Naive thymus-derived CD4-positive, alpha-beta T cell (primary cell): ENCODE measurements around the gene EFR3B. TPM values are rescaled to one million over a fixed set of nuclear protein-coding genes. Genes with fewer than 3 reads are reported as not detected.

Source experiments
- ATAC-seq: fragments of 150-1000 bp; cut with Tn5 transposase; 2 replicates; pipeline ENCODE4 v1.10.0; 2021; ENCODE audit warnings: mild to moderate bottlenecking, moderate library complexity
- CTCF ChIA-PET: fragments of 350-600 bp; sonication (Branson Sonifier 250); formaldehyde crosslinking; loops from one replicate; lab custom pipeline; 2021; ENCODE audit warnings: antibody characterized with exemption; lab: Charles Lee
- POLR2A ChIA-PET: fragments of 350-600 bp; sonication (Branson Sonifier 250); formaldehyde crosslinking; loops from one replicate; lab custom pipeline; 2021; ENCODE audit warnings: antibody characterized with exemption, inconsistent platforms; lab: Charles Lee
- DNase-seq, 9 donors: peaks; one replicate each; pipeline versions ENCODE4 v3.0.0 to v3.0.0-alpha.2; 2020 to 2022; ENCODE audit warnings: mixed read lengths in 1 of 9
- H3K27ac ChIP-seq: one replicate; pipeline ENCODE4 v1.7.0; 2013; ENCODE audit warnings: mild to moderate bottlenecking, low read depth, low read length, moderate library complexity
- H3K27me3 ChIP-seq, 2 donors: one replicate each; pipeline ENCODE4 v1.7.0; 2013; ENCODE audit warnings: low read length in 2 of 2, mild to moderate bottlenecking in 2 of 2, moderate library complexity in 2 of 2; ENCODE audit not compliant: control insufficient read depth in 2 of 2, insufficient read depth in 2 of 2
- H3K36me3 ChIP-seq, 3 experiments: 1 replicate in 2 of 3; 2 replicates in 1 of 3; pipeline ENCODE4 v1.7.0; 2013; ENCODE audit warnings: low read length in 3 of 3, mild to moderate bottlenecking in 3 of 3, moderate library complexity in 1 of 3; ENCODE audit not compliant: insufficient read depth in 3 of 3, control insufficient read depth in 2 of 3
- H3K4me1 ChIP-seq, 2 donors: one replicate each; pipeline ENCODE4 v1.7.0; 2013; ENCODE audit warnings: low read length in 2 of 2, mild to moderate bottlenecking in 2 of 2, moderate library complexity in 1 of 2; ENCODE audit not compliant: control insufficient read depth in 2 of 2, insufficient read depth in 2 of 2
- H3K4me3 ChIP-seq: 2 replicates; pipeline ENCODE4 v1.7.0; 2013; ENCODE audit warnings: mild to moderate bottlenecking, low read length
- H3K9me3 ChIP-seq, 3 experiments: 1 replicate in 2 of 3; 2 replicates in 1 of 3; pipeline ENCODE4 v1.7.0; 2013; ENCODE audit warnings: low read length in 3 of 3; ENCODE audit not compliant: control insufficient read depth in 2 of 3
- H3K27ac Mint-ChIP-seq, 9 donors: one replicate each; pipeline ENCODE4 v1.8.0; 2020 to 2022; ENCODE audit warnings: mixed read lengths in 9 of 9, mild to moderate bottlenecking in 8 of 9, moderate library complexity in 5 of 9, inconsistent platforms in 2 of 9
- H3K27me3 Mint-ChIP-seq, 5 donors: one replicate each; pipeline ENCODE4 v1.8.0; 2021 to 2022; ENCODE audit warnings: mixed read lengths in 5 of 5, mild to moderate bottlenecking in 1 of 5
- H3K36me3 Mint-ChIP-seq, 5 donors: one replicate each; pipeline ENCODE4 v1.8.0; 2020 to 2022; ENCODE audit warnings: mixed read lengths in 5 of 5, mild to moderate bottlenecking in 3 of 5, inconsistent platforms in 1 of 5
- H3K4me1 Mint-ChIP-seq, 7 donors: one replicate each; pipeline ENCODE4 v1.8.0; 2020 to 2022; ENCODE audit warnings: mixed read lengths in 7 of 7, mild to moderate bottlenecking in 3 of 7, inconsistent platforms in 1 of 7
- H3K4me3 Mint-ChIP-seq, 10 donors: one replicate each; pipeline ENCODE4 v1.8.0; 2020 to 2022; ENCODE audit warnings: mild to moderate bottlenecking in 10 of 10, mixed read lengths in 10 of 10, moderate library complexity in 6 of 10, inconsistent platforms in 2 of 10
- H3K9me3 Mint-ChIP-seq, 11 donors: one replicate each; pipeline ENCODE4 v1.8.0; 2020 to 2022; ENCODE audit warnings: mixed read lengths in 11 of 11, mild to moderate bottlenecking in 4 of 11, inconsistent platforms in 1 of 11, moderate library complexity in 1 of 11
- intact Hi-C, 2 donors: fragments of 100-400 bp; cut with micrococcal nuclease; formaldehyde crosslinking; loops; one replicate each; pipeline ENCODE4 v1.15.1; 2023
- polyA plus RNA-seq, 2 donors: library from polyadenylated mRNA; unstranded; fragments of 300-500 nt; fragmentation: Illumina TruSeq; gene quantifications; one replicate each; pipeline ENCODE4 v1.2.3, GENCODE V29; 2021
- total RNA-seq, 6 experiments: library from RNA in 5 of 6; stranded (reverse) in 5 of 6; gene quantifications; 1 replicate in 5 of 6; 2 replicates in 1 of 6; pipeline ENCODE4 v1.2.3 and lab custom pipeline; 2021 to 2026

EFR3B gene
- total and polyA plus RNA-seq, 7 experiments from 2014 or later = 0.05 to 0.10 (median 0.08) TPM; not detected in 3

DNA sequence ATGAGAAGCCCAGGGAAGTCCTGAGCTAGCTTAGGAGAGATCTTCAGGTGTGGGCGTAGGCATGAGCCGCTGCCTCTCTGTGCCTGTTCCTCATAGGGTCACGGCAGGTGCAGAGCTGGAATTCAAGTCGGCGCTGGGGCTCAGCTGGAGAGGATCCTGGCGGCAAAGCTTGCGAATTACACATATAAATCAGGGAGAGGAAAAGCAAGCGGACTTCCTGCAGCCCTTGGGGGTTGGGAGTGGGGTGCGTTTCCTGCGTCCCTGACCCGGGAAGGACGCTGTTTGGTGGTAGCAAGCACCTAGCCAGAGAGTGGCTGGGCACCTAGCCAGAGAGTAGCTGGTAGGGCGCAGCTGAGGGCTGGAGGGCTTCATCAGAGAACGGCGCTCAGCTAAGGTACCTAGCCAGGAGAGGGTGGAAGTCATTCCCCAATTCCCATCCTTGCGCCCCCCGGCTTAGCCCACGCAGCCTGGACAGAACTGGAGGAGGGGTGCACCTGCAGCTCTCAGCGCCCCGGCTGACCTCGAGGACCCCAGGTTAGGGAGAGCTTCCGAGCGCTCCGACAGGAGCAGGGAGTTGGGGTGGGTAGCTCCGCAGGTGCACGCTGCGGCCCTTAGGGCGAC, 459 bp upstream of the EFR3B start:
- ChIA-PET CTCF (no interaction called here), POLR2A (interaction anchor here (0.6 kb wide), 1 partner anchor 878 kb away, joined by 3 read pairs; no protein-coding TSS in a partner anchor)
- intact Hi-C loops = loop anchor here (1.0 to 10.0 kb wide), 8 partner anchors 69 to 631 kb away; partner anchors contain the start of genes ADCY3 (in 1 of the 2), DTNB (in 1 of the 2) and NCOA1 (in 1 of the 2)
- Histone ChIP-seq H3K4me1 (peaks cover 13 to 17% of the 10 kb centered on the region in 2 donors), H3K27me3 (peaks cover 7 to 8% of the 10 kb centered on the region in 2 donors), H3K36me3 (no peaks in the 10 kb centered on the region), H3K27ac (no peak overlapping the region), H3K4me3 (peak overlapping the region; percentile 73), H3K9me3 (no peaks in the 10 kb centered on the region)
- peak overlapping the region; percentile 78 to 90 (median 88) for H3K4me3 Mint-ChIP-seq
- no peaks in the 10 kb centered on the region for H3K36me3 Mint-ChIP-seq
- H3K27ac Mint-ChIP-seq = peak overlapping the region in 5 of 9 donors; percentile 8 to 88 (median 63)
- H3K9me3 Mint-ChIP-seq = peaks cover 0 to 2% (median 0%) of the 10 kb centered on the region in 11 donors
- peak in 6 of 9 donors; percentile 7 to 39 (median 24) for DNase-seq
- ATAC-seq = peak; percentile 1
- peaks cover 18 to 30% (median 20%) of the 10 kb centered on the region in 7 donors for H3K4me1 Mint-ChIP-seq
- H3K27me3 Mint-ChIP-seq = peaks cover 30 to 57% (median 32%) of the 10 kb centered on the region in 5 donors

DNA sequence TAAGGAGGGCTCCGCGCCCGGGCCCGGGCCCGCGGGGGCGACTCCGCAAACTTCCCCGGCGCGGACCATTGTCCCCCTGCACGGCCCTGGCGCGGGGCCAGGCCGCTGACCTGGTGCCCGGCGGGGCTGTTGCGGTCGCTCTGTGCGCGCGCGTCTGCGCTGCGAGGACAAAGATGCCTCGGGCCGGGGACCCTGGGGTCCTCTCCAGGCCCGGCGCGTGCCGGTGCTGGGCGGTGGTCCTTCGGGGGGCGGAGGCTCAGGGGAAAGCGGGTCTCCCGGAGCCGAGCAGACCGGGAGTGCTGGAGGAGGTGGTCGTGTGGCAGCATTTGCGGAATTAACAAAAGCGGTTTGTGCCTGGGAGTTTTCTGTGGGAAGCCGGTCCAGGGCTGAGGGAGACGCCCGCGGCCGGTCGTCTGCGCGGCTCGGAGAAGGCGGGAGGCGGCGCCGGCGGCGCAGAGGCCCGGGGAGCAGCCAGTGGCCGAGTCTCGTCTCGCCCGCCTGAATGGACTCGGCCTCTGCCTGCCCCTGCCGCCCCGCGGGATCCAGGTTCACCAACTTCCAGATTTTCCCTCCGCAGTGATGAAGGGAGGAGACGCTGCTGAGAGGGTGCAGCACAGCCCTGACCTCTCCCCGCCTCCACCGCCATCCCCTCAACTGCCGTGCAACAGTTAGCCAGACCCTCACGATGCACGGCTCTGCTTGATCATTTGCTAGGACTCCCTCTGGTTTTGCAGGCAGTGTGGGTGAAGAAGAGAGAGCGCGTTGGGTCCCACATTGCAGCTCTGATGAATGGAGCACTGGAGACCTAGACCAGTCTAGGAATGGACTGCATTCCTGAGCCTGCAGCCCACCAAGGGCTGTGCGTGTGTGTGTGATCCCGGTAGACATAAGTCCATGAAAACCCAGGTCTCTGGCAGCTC, 705 bp downstream of the EFR3B start:
- H3K27ac ChIP-seq = peak overlapping the region; percentile 18
- Mint-ChIP-seq H3K4me3 (peak overlapping the region; percentile 69 to 91 (median 88)), H3K9me3 (peaks cover 0 to 2% (median 0%) of the 10 kb centered on the region in 11 donors), H3K27me3 (peaks cover 37 to 60% (median 41%) of the 10 kb centered on the region in 5 donors), H3K36me3 (no peaks in the 10 kb centered on the region), H3K4me1 (peaks cover 18 to 30% (median 20%) of the 10 kb centered on the region in 7 donors), H3K27ac (peak overlapping the region in 4 of 9 donors; percentile 2 to 56 (median 39))
- intact Hi-C loops = loop anchor here (1.0 to 10.0 kb wide), 12 partner anchors 71 to 966 kb away; partner anchors contain the start of genes CENPO (in 2 of the 2), PTRHD1 (in 2 of the 2), ADCY3 (in 1 of the 2) and DNAJC27 (in 1 of the 2)
- ATAC-seq (no peak), DNase-seq (peak in 7 of 9 donors; percentile 5 to 26 (median 9))
- ChIA-PET POLR2A (no interaction called here), CTCF (no interaction called here)
- H3K27me3 ChIP-seq = peaks cover 7 to 8% of the 10 kb centered on the region in 2 donors
- peak overlapping the region; percentile 56 for H3K4me3 ChIP-seq
- H3K9me3 ChIP-seq = no peaks in the 10 kb centered on the region
- H3K4me1 ChIP-seq = peaks cover 13 to 17% of the 10 kb centered on the region in 2 donors
- H3K36me3 ChIP-seq = no peaks in the 10 kb centered on the region

DNA sequence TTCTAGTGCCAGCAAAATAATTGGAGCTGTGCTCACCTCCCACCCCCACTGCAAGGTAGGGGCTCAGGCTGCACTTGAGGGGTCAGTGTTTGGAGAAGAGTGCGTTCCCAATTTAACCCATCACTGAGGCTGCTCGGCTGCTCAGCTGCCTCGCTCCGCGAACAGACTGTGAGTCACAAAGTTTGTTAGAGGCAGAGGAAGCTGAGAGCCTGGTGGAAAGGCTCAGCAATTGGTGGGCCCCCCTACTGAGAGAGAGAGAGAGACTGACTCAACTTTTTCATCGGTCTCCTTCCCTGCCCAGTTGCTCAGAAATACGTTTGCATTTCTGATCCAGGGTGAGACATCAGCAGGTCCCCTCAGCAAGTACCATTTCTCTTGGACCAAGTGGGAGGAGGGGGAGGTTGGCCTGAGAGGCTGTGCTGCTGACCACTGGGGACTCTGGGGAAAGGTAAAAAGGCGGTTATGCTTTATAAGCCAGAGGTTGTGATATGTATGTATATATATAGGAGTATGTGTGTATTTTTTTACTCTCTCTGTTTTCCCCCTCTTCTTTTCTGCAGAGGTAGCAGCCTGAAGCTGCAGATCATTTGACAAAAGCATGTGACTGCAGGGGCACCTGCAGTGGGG, 1.5 kb downstream of the EFR3B start:
- H3K27me3 Mint-ChIP-seq = peaks cover 37 to 61% (median 41%) of the 10 kb centered on the region in 5 donors
- ChIA-PET CTCF (no interaction called here), POLR2A (no interaction called here)
- peaks cover 7 to 8% of the 10 kb centered on the region in 2 donors for H3K27me3 ChIP-seq
- peak in 4 of 9 donors; percentile 2 to 32 (median 16) for DNase-seq
- no peaks in the 10 kb centered on the region for H3K9me3 ChIP-seq
- intact Hi-C loops = loop anchor here (2.0 to 10.0 kb wide), 9 partner anchors 85 to 683 kb away; partner anchors contain the start of genes ADCY3 (in 1 of the 2), CENPO (in 1 of the 2), DTNB (in 1 of the 2) and ITSN2 (in 1 of the 2)
- peak overlapping the region in 3 of 9 donors; percentile 2 to 46 (median 32) for H3K27ac Mint-ChIP-seq
- no peak for ATAC-seq
- H3K9me3 Mint-ChIP-seq = peaks cover 0 to 2% (median 0%) of the 10 kb centered on the region in 11 donors
- H3K4me1 ChIP-seq = peaks cover 13 to 17% of the 10 kb centered on the region in 2 donors
- H3K4me1 Mint-ChIP-seq = peaks cover 18 to 30% (median 20%) of the 10 kb centered on the region in 7 donors
- no peak overlapping the region for H3K27ac ChIP-seq
- peak overlapping the region; percentile 69 to 91 (median 88) for H3K4me3 Mint-ChIP-seq
- H3K4me3 ChIP-seq = peak overlapping the region; percentile 56
- H3K36me3 Mint-ChIP-seq = no peaks in the 10 kb centered on the region
- no peaks in the 10 kb centered on the region for H3K36me3 ChIP-seq

DNA sequence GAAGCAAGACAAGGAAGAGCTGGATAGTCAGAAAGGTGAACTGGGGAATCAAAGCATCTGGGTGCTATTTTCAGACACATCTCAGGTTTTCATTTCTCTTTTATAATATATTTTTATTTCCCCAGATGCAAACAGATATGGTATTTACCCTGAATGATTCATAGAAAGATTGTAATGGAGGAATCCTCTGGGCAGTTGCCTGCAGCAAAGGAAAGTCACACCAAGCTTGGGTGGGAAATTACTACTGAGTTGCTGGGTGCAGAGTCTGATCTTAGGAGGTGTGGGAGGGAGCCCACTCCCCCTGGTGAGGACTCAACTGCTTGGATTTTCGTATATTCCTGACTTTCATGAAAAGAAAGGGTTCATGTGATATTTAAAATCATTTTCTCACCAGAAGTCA, 2.1 kb downstream of the EFR3B start:
- Histone ChIP-seq H3K9me3 (no peaks in the 10 kb centered on the region), H3K4me1 (peaks cover 13 to 17% of the 10 kb centered on the region in 2 donors), H3K36me3 (no peaks in the 10 kb centered on the region), H3K27ac (no peak overlapping the region), H3K27me3 (peaks cover 7 to 8% of the 10 kb centered on the region in 2 donors), H3K4me3 (no peak overlapping the region)
- H3K27ac Mint-ChIP-seq = no peak overlapping the region
- H3K36me3 Mint-ChIP-seq = no peaks in the 10 kb centered on the region
- H3K27me3 Mint-ChIP-seq = peaks cover 42 to 64% (median 47%) of the 10 kb centered on the region in 5 donors
- POLR2A ChIA-PET = no interaction called here
- H3K4me3 Mint-ChIP-seq = peak overlapping the region in 6 of 10 donors; percentile 9 to 88 (median 42)
- CTCF ChIA-PET = no interaction called here
- peaks cover 18 to 30% (median 20%) of the 10 kb centered on the region in 7 donors for H3K4me1 Mint-ChIP-seq
- H3K9me3 Mint-ChIP-seq = peaks cover 0 to 2% (median 0%) of the 10 kb centered on the region in 11 donors
- no peak for ATAC-seq
- no peak for DNase-seq
- intact Hi-C loops = loop anchor here (5.0 to 10.0 kb wide), 6 partner anchors 117 to 628 kb away; partner anchors contain the start of genes ADCY3 (in 1 of the 2), DTNB (in 1 of the 2) and NCOA1 (in 1 of the 2)

DNA sequence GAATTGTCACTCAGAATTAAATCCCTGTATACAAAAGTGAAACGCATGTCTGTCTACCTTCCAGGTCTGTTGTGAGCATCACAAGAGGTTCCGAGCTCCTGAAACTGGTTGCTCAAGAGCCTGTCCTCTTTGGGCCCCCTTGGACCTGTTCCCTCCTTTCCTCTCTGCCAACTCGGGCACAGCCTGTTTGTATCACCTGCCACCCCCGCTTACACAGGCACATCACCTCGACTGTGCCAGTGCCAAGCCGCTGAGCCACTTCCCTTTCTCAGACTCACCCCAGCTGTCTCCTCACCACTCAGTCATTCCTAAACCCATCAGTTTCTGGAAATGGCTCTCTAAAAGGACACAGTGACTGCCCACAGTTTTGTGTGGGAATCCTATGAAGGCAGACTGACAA, 3.1 kb downstream of the EFR3B start:
- Mint-ChIP-seq H3K9me3 (peaks cover 0 to 2% (median 0%) of the 10 kb centered on the region in 11 donors), H3K27ac (peak overlapping the region in 1 of 9 donors; percentile 10), H3K4me1 (peaks cover 18 to 30% (median 20%) of the 10 kb centered on the region in 7 donors), H3K36me3 (no peaks in the 10 kb centered on the region), H3K4me3 (peak overlapping the region in 3 of 10 donors; percentile 1 to 22 (median 14)), H3K27me3 (peaks cover 51 to 67% (median 53%) of the 10 kb centered on the region in 5 donors)
- intact Hi-C loops = loop anchor here (5.0 to 10.0 kb wide), 6 partner anchors 118 to 627 kb away; partner anchors contain the start of genes ADCY3 (in 1 of the 2), DTNB (in 1 of the 2) and NCOA1 (in 1 of the 2)
- H3K27ac ChIP-seq = no peak overlapping the region
- no peak for DNase-seq
- H3K27me3 ChIP-seq = peaks cover 7 to 8% of the 10 kb centered on the region in 2 donors
- ATAC-seq = no peak
- POLR2A ChIA-PET = interaction anchor here (0.6 kb wide), 1 partner anchor 30 kb away, joined by 6 read pairs; no protein-coding TSS in a partner anchor
- H3K9me3 ChIP-seq = no peaks in the 10 kb centered on the region
- H3K36me3 ChIP-seq = no peaks in the 10 kb centered on the region
- no peak overlapping the region for H3K4me3 ChIP-seq
- peaks cover 13 to 17% of the 10 kb centered on the region in 2 donors for H3K4me1 ChIP-seq
- CTCF ChIA-PET = no interaction called here
